Measurements from ENCODE around the gene CRACR2A. TPM values are rescaled to one million over a fixed set of nuclear protein-coding genes. Genes with fewer than 3 reads are reported as not detected.

Gene CRACR2A
- total RNA-seq, 2 donors from 2014 or later: 1.1 to 4.7 TPM

GRCh38 chr12:3592856-3593625, 159.9 kb downstream of the CRACR2A start:
- Histone ChIP-seq H3K27me3 (ENCODE audit: control insufficient read depth, insufficient read depth, low read length, poor library complexity, severe bottlenecking) (no peaks in the 10 kb centered on the region), H3K9me3 (ENCODE audit: control insufficient read depth, low read length) (no peaks in the 10 kb centered on the region), H3K4me3 (ENCODE audit: low read length) (no peak overlapping the region), H3K4me1 (ENCODE audit: control insufficient read depth, insufficient read depth, low read length) (peaks cover 8% of the 10 kb centered on the region), H3K27ac (ENCODE audit: low read depth, low read length) (no peak overlapping the region), H3K36me3 (ENCODE audit: control insufficient read depth, insufficient read depth, low read length) (no peaks in the 10 kb centered on the region), H3K9ac (ENCODE audit: extremely low read depth, low read length, poor library complexity, severe bottlenecking) (no peak overlapping the region)
- peaks cover 12% of the 10 kb centered on the region for H3K4me1 Mint-ChIP-seq
- WGBS, 2 experiments (ENCODE audit: insufficient coverage in 1 of 2, insufficient read length in 1 of 2): 94 to 95% methylated on average over 22 to 29 of the region's 30 CpGs
- no peaks in the 10 kb centered on the region for H3K9me3 Mint-ChIP-seq
- H3K27ac Mint-ChIP-seq: no peak overlapping the region
- no peak overlapping the region for H3K4me3 Mint-ChIP-seq
- no peaks in the 10 kb centered on the region for H3K36me3 Mint-ChIP-seq (ENCODE audit: low read depth)
- TF ChIP-seq, protein P1, sequence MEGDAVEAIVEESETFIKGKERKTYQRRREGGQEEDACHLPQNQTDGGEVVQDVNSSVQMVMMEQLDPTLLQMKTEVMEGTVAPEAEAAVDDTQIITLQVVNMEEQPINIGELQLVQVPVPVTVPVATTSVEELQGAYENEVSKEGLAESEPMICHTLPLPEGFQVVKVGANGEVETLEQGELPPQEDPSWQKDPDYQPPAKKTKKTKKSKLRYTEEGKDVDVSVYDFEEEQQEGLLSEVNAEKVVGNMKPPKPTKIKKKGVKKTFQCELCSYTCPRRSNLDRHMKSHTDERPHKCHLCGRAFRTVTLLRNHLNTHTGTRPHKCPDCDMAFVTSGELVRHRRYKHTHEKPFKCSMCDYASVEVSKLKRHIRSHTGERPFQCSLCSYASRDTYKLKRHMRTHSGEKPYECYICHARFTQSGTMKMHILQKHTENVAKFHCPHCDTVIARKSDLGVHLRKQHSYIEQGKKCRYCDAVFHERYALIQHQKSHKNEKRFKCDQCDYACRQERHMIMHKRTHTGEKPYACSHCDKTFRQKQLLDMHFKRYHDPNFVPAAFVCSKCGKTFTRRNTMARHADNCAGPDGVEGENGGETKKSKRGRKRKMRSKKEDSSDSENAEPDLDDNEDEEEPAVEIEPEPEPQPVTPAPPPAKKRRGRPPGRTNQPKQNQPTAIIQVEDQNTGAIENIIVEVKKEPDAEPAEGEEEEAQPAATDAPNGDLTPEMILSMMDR (conservative IDR thresholded peaks at IDR 0.05): no peak
- no peak for DNase-seq
- H3K27me3 Mint-ChIP-seq (ENCODE audit: insufficient read depth): peaks cover 30% of the 10 kb centered on the region

- H3K4me1 ChIP-seq (ENCODE audit: control insufficient read depth, insufficient read depth, low read length): no peaks in the 10 kb centered on the region
- H3K36me3 ChIP-seq (ENCODE audit: control insufficient read depth, insufficient read depth, low read length): no peaks in the 10 kb centered on the region
- H3K27me3 ChIP-seq (ENCODE audit: control insufficient read depth, insufficient read depth, low read length, poor library complexity, severe bottlenecking): no peaks in the 10 kb centered on the region
- TF ChIP-seq, protein P1 (conservative IDR thresholded peaks at IDR 0.05): no peak
- H3K27me3 Mint-ChIP-seq (ENCODE audit: insufficient read depth): peaks cover 31% of the 10 kb centered on the region
- H3K4me3 ChIP-seq (ENCODE audit: low read length): no peak overlapping the region
- H3K9me3 Mint-ChIP-seq: peaks cover 1% of the 10 kb centered on the region
- no peaks in the 10 kb centered on the region for H3K9me3 ChIP-seq (ENCODE audit: control insufficient read depth, low read length)
- no peak overlapping the region for H3K27ac Mint-ChIP-seq
- no peak overlapping the region for H3K9ac ChIP-seq (ENCODE audit: extremely low read depth, low read length, poor library complexity, severe bottlenecking)
- H3K4me3 Mint-ChIP-seq: no peak overlapping the region
- H3K4me1 Mint-ChIP-seq: peaks cover 12% of the 10 kb centered on the region
- no peak overlapping the region for H3K27ac ChIP-seq (ENCODE audit: low read depth, low read length)
- DNase-seq: no peak
- 88 to 100% methylated on average over 1 to 2 of the region's 3 CpGs for WGBS, 2 experiments (ENCODE audit: insufficient coverage in 1 of 2, insufficient read length in 1 of 2)
- no peaks in the 10 kb centered on the region for H3K36me3 Mint-ChIP-seq (ENCODE audit: low read depth)
Observed at GRCh38 chr12:3589745-3590144, 163.2 kb downstream of the CRACR2A start.

GRCh38 chr12:3587402-3588013, 165.4 kb downstream of the CRACR2A start:
- Mint-ChIP-seq H3K4me1 (peaks cover 12% of the 10 kb centered on the region), H3K4me3 (no peak overlapping the region), H3K36me3 (ENCODE audit: low read depth) (no peaks in the 10 kb centered on the region), H3K27me3 (ENCODE audit: insufficient read depth) (peaks cover 34% of the 10 kb centered on the region), H3K27ac (no peak overlapping the region), H3K9me3 (peaks cover 6% of the 10 kb centered on the region)
- H3K9me3 ChIP-seq (ENCODE audit: control insufficient read depth, low read length): no peaks in the 10 kb centered on the region
- H3K36me3 ChIP-seq (ENCODE audit: control insufficient read depth, insufficient read depth, low read length): no peaks in the 10 kb centered on the region
- no peak overlapping the region for H3K4me3 ChIP-seq (ENCODE audit: low read length)
- WGBS, 2 experiments (ENCODE audit: insufficient coverage in 1 of 2, insufficient read length in 1 of 2): 73 to 100% methylated on average over 2 to 8 of the region's 9 CpGs
- no peaks in the 10 kb centered on the region for H3K27me3 ChIP-seq (ENCODE audit: control insufficient read depth, insufficient read depth, low read length, poor library complexity, severe bottlenecking)
- H3K9ac ChIP-seq (ENCODE audit: extremely low read depth, low read length, poor library complexity, severe bottlenecking): no peak overlapping the region
- no peaks in the 10 kb centered on the region for H3K4me1 ChIP-seq (ENCODE audit: control insufficient read depth, insufficient read depth, low read length)
- H3K27ac ChIP-seq (ENCODE audit: low read depth, low read length): no peak overlapping the region
- DNase-seq: no peak
- TF ChIP-seq, protein P1 (conservative IDR thresholded peaks at IDR 0.05): no peak

Measured in endodermal cell (in vitro differentiated cells).